HL-60 (cell line): ENCODE results near the gene CDH23.

Source experiments
- DNase-seq, 2 experiments: peaks; one replicate each; pipeline ENCODE4 v3.0.0-alpha.2; 2010 to 2020; ENCODE audit warnings: low read depth in 1 of 2, low spot score in 1 of 2
- H3K27ac ChIP-seq: fragments of 250-450 bp; sonication (Bioruptor Pico); replicated peaks from 2 replicates; pipeline ENCODE4 v1.5.1; 2020; ENCODE audit warnings: mild to moderate bottlenecking, moderate library complexity
- H3K27me3 ChIP-seq: fragments of 250-450 bp; sonication (Bioruptor Pico); 2 replicates; pipeline ENCODE4 v1.5.1; 2021; ENCODE audit warnings: mild to moderate bottlenecking, moderate library complexity; ENCODE audit not compliant: insufficient read depth, poor library complexity, severe bottlenecking
- H3K4me3 ChIP-seq: replicated peaks from 2 replicates; pipeline ENCODE4 v1.5.1; 2011; ENCODE audit warnings: mild to moderate bottlenecking, control low read depth, low read length; ENCODE audit not compliant: insufficient read depth
- GABPA ChIP-seq: IDR thresholded peaks from 2 replicates; pipeline ENCODE4 v1.6.1; 2012; ENCODE audit warnings: low read depth
- POLR2AphosphoS5 ChIP-seq: IDR thresholded peaks from 2 replicates; pipeline ENCODE4 v1.6.1; 2012; ENCODE audit warnings: low read depth
- REST ChIP-seq: IDR thresholded peaks from 2 replicates; pipeline ENCODE4 v1.6.1; 2012; ENCODE audit warnings: low read depth; ENCODE audit not compliant: insufficient replicate concordance
- SPI1 ChIP-seq: IDR thresholded peaks from 2 replicates; pipeline ENCODE4 v1.6.1; 2012; ENCODE audit warnings: low read depth, mild to moderate bottlenecking, borderline replicate concordance
- TF ChIP-seq, protein P1 (sequence below): IDR thresholded peaks from one replicate; pipeline ENCODE4 v1.5.1; 2011; ENCODE audit warnings: low read length, control low read depth, inconsistent platforms; ENCODE audit not compliant: insufficient read depth

The CDH23 gene

GRCh38 chr10:71789871-71790270 lies 393.2 kb downstream of the CDH23 start:
- Histone ChIP-seq H3K4me3 (no peak overlapping the region), H3K27ac (no peak overlapping the region), H3K27me3 (no peaks in the 10 kb centered on the region)
- TF ChIP-seq POLR2AphosphoS5: no peak
- TF ChIP-seq, protein P1, sequence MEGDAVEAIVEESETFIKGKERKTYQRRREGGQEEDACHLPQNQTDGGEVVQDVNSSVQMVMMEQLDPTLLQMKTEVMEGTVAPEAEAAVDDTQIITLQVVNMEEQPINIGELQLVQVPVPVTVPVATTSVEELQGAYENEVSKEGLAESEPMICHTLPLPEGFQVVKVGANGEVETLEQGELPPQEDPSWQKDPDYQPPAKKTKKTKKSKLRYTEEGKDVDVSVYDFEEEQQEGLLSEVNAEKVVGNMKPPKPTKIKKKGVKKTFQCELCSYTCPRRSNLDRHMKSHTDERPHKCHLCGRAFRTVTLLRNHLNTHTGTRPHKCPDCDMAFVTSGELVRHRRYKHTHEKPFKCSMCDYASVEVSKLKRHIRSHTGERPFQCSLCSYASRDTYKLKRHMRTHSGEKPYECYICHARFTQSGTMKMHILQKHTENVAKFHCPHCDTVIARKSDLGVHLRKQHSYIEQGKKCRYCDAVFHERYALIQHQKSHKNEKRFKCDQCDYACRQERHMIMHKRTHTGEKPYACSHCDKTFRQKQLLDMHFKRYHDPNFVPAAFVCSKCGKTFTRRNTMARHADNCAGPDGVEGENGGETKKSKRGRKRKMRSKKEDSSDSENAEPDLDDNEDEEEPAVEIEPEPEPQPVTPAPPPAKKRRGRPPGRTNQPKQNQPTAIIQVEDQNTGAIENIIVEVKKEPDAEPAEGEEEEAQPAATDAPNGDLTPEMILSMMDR: no peak
- no peak for DNase-seq

DNA sequence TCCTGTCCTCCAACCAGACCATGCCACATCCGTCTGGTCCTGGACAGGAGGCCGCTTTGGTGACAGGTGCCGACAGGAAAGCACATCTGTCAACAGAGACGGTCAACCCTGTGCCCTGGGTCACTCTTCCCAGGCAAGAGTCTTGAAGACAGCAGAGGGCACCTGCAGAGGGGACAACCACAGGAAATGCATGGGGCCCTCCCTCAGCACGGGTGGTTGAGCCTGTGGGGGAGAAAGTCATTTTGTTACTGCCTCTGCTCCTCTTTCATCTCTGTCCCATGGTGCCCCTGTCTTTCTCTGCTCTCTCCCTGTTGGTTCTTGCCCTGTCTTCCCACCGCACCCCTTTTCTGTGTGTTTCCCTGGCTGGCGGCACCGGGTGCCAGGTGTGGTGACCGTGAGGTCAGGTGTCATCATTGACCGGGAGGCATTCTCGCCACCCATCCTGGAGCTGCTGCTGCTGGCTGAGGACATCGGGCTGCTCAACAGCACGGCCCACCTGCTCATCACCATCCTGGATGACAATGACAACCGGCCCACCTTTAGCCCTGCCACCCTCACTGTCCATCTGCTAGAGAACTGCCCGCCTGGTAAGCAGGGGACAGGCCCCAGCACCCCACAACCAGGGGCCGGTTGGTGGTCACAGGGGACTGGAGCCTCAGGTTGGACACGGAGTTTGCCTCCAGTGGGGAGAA lies 394.2 kb downstream of the CDH23 start:
- no peak for DNase-seq
- Histone ChIP-seq H3K4me3 (no peak overlapping the region), H3K27ac (no peak overlapping the region), H3K27me3 (no peaks in the 10 kb centered on the region)
- TF ChIP-seq, protein P1: no peak
- no peak for TF ChIP-seq SPI1
- no peak for TF ChIP-seq POLR2AphosphoS5
- no peak for TF ChIP-seq GABPA
- TF ChIP-seq REST: no peak

DNA sequence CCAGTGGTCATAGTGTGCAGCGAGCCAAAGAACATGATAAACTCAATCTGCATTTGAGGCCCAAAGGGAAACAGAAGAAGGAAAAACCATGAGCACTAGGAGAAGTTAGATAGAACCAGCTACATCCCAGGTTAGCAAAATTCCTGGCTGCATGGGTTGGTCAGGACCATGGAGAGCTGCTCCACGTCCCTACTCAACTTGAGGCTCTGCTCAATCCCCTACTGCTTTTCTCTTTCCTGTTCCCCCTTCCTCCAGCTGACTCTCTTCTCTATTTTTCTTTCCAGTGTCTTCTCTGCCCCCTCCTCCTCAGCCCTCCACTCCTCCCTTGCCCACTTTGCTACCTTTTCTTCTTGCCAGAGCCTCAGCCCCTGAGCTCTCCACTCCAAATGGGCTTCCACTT lies 398.5 kb downstream of the CDH23 start:
- no peak for TF ChIP-seq GABPA
- TF ChIP-seq REST: peak; percentile 99
- TF ChIP-seq, protein P1: no peak
- TF ChIP-seq POLR2AphosphoS5: no peak
- TF ChIP-seq SPI1: no peak
- no peak overlapping the region for H3K27ac ChIP-seq
- no peaks in the 10 kb centered on the region for H3K27me3 ChIP-seq
- DNase-seq: no peak
- H3K4me3 ChIP-seq: no peak overlapping the region
